HCT116 (cell line): ENCODE data around the gene CSF2RB.

Experiments used
- EZH2 ChIP-seq: fragments of 200-600 bp; sonication (generic); IDR thresholded peaks from 2 replicates; pipeline ENCODE4 v1.6.1; 2017; ENCODE audit warnings: antibody characterized with exemption, mixed run types
- MAX ChIP-seq: IDR thresholded peaks from 2 replicates; pipeline ENCODE4 v1.6.1; 2012
- POLR2A ChIP-seq: IDR thresholded peaks from 2 replicates; pipeline ENCODE4 v1.7.0; 2011; ENCODE audit warnings: borderline replicate concordance; ENCODE audit not compliant: insufficient read depth, insufficient read length; ENCODE audit errors: extremely low read depth
- POLR2AphosphoS5 ChIP-seq: IDR thresholded peaks from 2 replicates; pipeline ENCODE4 v1.6.1; 2011; ENCODE audit warnings: mild to moderate bottlenecking, low read depth, low read length, moderate library complexity
- SIN3A ChIP-seq: IDR thresholded peaks from 2 replicates; pipeline ENCODE4 v1.6.1; 2012; ENCODE audit warnings: low read depth
- TF ChIP-seq, protein P1 (sequence below), 3 experiments: fragments of 200-600 bp in 1 of 3; sonication (generic) in 1 of 3; IDR thresholded peaks in 2 of 3; conservative IDR thresholded peaks in 1 of 3; 2 replicates each; pipeline ENCODE4 v1.5.1; 2012 to 2017; ENCODE audit warnings: low read depth in 2 of 3, low read length in 2 of 3, antibody characterized with exemption in 1 of 3, borderline replicate concordance in 1 of 3, control low read depth in 1 of 3, mild to moderate bottlenecking in 1 of 3, mixed read lengths in 1 of 3, mixed run types in 1 of 3, moderate library complexity in 1 of 3; ENCODE audit not compliant: insufficient read depth in 1 of 3
- TF ChIP-seq, protein P2 (sequence below): IDR thresholded peaks from 2 replicates; pipeline ENCODE4 v1.6.1; 2012; ENCODE audit warnings: low read depth

GRCh38 chr22:36981247-36981775 is 67.9 kb downstream of the CSF2RB start:
- TF ChIP-seq, protein P1, sequence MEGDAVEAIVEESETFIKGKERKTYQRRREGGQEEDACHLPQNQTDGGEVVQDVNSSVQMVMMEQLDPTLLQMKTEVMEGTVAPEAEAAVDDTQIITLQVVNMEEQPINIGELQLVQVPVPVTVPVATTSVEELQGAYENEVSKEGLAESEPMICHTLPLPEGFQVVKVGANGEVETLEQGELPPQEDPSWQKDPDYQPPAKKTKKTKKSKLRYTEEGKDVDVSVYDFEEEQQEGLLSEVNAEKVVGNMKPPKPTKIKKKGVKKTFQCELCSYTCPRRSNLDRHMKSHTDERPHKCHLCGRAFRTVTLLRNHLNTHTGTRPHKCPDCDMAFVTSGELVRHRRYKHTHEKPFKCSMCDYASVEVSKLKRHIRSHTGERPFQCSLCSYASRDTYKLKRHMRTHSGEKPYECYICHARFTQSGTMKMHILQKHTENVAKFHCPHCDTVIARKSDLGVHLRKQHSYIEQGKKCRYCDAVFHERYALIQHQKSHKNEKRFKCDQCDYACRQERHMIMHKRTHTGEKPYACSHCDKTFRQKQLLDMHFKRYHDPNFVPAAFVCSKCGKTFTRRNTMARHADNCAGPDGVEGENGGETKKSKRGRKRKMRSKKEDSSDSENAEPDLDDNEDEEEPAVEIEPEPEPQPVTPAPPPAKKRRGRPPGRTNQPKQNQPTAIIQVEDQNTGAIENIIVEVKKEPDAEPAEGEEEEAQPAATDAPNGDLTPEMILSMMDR (IDR thresholded peaks at IDR 0.05 in 2 of 3, conservative IDR thresholded peaks at IDR 0.05 in 1 of 3; ENCODE audit: borderline replicate concordance in 1 of 3, insufficient read depth in 1 of 3, low read depth in 2 of 3, low read length in 2 of 3), result no peak
- no peak for TF ChIP-seq POLR2AphosphoS5
- TF ChIP-seq SIN3A, result no peak
- no peak for TF ChIP-seq EZH2
- TF ChIP-seq, protein P2, sequence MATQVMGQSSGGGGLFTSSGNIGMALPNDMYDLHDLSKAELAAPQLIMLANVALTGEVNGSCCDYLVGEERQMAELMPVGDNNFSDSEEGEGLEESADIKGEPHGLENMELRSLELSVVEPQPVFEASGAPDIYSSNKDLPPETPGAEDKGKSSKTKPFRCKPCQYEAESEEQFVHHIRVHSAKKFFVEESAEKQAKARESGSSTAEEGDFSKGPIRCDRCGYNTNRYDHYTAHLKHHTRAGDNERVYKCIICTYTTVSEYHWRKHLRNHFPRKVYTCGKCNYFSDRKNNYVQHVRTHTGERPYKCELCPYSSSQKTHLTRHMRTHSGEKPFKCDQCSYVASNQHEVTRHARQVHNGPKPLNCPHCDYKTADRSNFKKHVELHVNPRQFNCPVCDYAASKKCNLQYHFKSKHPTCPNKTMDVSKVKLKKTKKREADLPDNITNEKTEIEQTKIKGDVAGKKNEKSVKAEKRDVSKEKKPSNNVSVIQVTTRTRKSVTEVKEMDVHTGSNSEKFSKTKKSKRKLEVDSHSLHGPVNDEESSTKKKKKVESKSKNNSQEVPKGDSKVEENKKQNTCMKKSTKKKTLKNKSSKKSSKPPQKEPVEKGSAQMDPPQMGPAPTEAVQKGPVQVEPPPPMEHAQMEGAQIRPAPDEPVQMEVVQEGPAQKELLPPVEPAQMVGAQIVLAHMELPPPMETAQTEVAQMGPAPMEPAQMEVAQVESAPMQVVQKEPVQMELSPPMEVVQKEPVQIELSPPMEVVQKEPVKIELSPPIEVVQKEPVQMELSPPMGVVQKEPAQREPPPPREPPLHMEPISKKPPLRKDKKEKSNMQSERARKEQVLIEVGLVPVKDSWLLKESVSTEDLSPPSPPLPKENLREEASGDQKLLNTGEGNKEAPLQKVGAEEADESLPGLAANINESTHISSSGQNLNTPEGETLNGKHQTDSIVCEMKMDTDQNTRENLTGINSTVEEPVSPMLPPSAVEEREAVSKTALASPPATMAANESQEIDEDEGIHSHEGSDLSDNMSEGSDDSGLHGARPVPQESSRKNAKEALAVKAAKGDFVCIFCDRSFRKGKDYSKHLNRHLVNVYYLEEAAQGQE, result no peak
- no peak for TF ChIP-seq POLR2A
- no peak for TF ChIP-seq MAX
